GM12878 (cell line): ENCODE data around the gene OLAH. TPM values are rescaled to one million over a fixed set of nuclear protein-coding genes. Genes with fewer than 3 reads are reported as not detected.

Source experiments
- ATAC-seq: fragments of 200-7000 bp; cut with Tn5 transposase; 3 replicates; pipeline ENCODE4 v1.9.1; 2020; ENCODE audit warnings: mild to moderate bottlenecking, moderate library complexity
- BruUV-seq: library from RNA; stranded (reverse); fragments of 400-500 nt; replicated peaks from 2 replicates; lab custom pipeline; 2021; lab: Mats Ljungman, UMichigan
- CTCF ChIA-PET: fragments of 300-600 bp; sonication (Branson Sonifier 250); formaldehyde crosslinking; extraction: SDS; loops from one replicate; lab custom pipeline; 2021; ENCODE audit warnings: inconsistent platforms; lab: Yijun Ruan, JAX
- POLR2A ChIA-PET: fragments of 350-600 bp; formaldehyde crosslinking; extraction: SDS; loops from one replicate; lab custom pipeline; 2021; ENCODE audit warnings: inconsistent platforms; lab: Charles Lee
- RAD21 ChIA-PET: fragments of 300-600 bp; sonication (Branson Sonifier 250); formaldehyde crosslinking; loops from one replicate; lab custom pipeline; 2023; ENCODE audit warnings: antibody characterized with exemption; ENCODE audit not compliant: unreplicated experiment; lab: Charles Lee
- SMC1A ChIA-PET: fragments of 300-600 bp; sonication (Branson Sonifier 250); formaldehyde crosslinking; loops from one replicate; lab custom pipeline; 2023; ENCODE audit not compliant: unreplicated experiment, uncharacterized antibody; lab: Charles Lee
- DNase-seq: peaks from one replicate; pipeline ENCODE4 v3.0.0-alpha.2; 2011; ENCODE audit warnings: low read depth, low spot score
- FAIRE-seq: peaks from 3 replicates; lab custom pipeline; 2011; peaks lifted over from hg19 to GRCh38; lab: Jason Lieb, UNC
- H2AFZ ChIP-seq: 2 replicates; pipeline ENCODE4 v1.6.0; 2011; ENCODE audit warnings: low read depth, low read length, control low read depth; ENCODE audit not compliant: control insufficient read depth
- H3K27ac ChIP-seq: 2 replicates; pipeline ENCODE4 v1.5.1; 2011; ENCODE audit warnings: control low read depth; ENCODE audit not compliant: control insufficient read depth, insufficient read depth
- H3K27me3 ChIP-seq, 2 experiments: replicated peaks in 1 of 2; 2 replicates each; pipeline versions ENCODE4 v1.6.0 to v1.6.1; 2011; ENCODE audit warnings: low read length in 1 of 2; ENCODE audit not compliant: control insufficient read depth in 2 of 2, insufficient read depth in 2 of 2
- H3K36me3 ChIP-seq, 2 experiments: 2 replicates each; pipeline ENCODE4 v1.5.1; 2011; ENCODE audit warnings: low read length in 1 of 2; ENCODE audit not compliant: control insufficient read depth in 2 of 2, insufficient read depth in 2 of 2
- H3K4me1 ChIP-seq: 2 replicates; pipeline ENCODE4 v1.6.1; 2011; ENCODE audit warnings: mild to moderate bottlenecking, low read length, moderate library complexity, mixed read lengths; ENCODE audit not compliant: control insufficient read depth, insufficient read depth
- H3K4me2 ChIP-seq: 2 replicates; pipeline ENCODE4 v1.6.0; 2011; ENCODE audit warnings: control low read depth; ENCODE audit not compliant: control insufficient read depth, insufficient read depth
- H3K4me3 ChIP-seq: fragments of 200-600 bp; sonication (generic); 2 replicates; pipeline ENCODE4 v1.5.1; 2016
- H3K79me2 ChIP-seq: 2 replicates; pipeline ENCODE4 v1.6.0; 2011; ENCODE audit warnings: low read length; ENCODE audit not compliant: control insufficient read depth, insufficient read depth
- H3K9ac ChIP-seq: 2 replicates; pipeline ENCODE4 v1.8.0; 2011; ENCODE audit warnings: low read length, control low read depth, mixed read lengths; ENCODE audit not compliant: control insufficient read depth, insufficient read depth
- H3K9me3 ChIP-seq: replicated peaks from 3 replicates; pipeline ENCODE4 v1.5.1; 2011; ENCODE audit warnings: mild to moderate bottlenecking, low read length; ENCODE audit not compliant: control insufficient read depth, insufficient read depth
- H4K20me1 ChIP-seq: 2 replicates; pipeline ENCODE4 v1.6.0; 2011; ENCODE audit not compliant: control insufficient read depth, insufficient read depth
- ATF2 ChIP-seq: IDR thresholded peaks from 2 replicates; pipeline ENCODE4 v1.6.1; 2012; ENCODE audit warnings: low read length, inconsistent platforms
- CEBPB ChIP-seq, 2 experiments: fragments of 150-350 bp in 1 of 2; IDR thresholded peaks; 2 replicates each; pipeline ENCODE4 v1.6.1; 2012 to 2014; ENCODE audit warnings: low read depth in 2 of 2, low read length in 2 of 2, borderline replicate concordance in 1 of 2, inconsistent platforms in 1 of 2
- EED ChIP-seq: sonication (generic); IDR thresholded peaks from 2 replicates; pipeline ENCODE4 v1.6.1; 2016; ENCODE audit warnings: antibody characterized with exemption, low read depth
- REST ChIP-seq: IDR thresholded peaks from 2 replicates; pipeline ENCODE4 v1.6.1; 2012; ENCODE audit warnings: mild to moderate bottlenecking, low read depth, low read length
- ZNF384 ChIP-seq: IDR thresholded peaks from 2 replicates; pipeline ENCODE4 v1.6.1; 2012; ENCODE audit warnings: low read depth, mild to moderate bottlenecking, low read length, improper control_type of control experiment, borderline replicate concordance
- WGBS: methylation state at CpG from one replicate; pipeline ENCODE4 v1.1.6; 2016; ENCODE audit warnings: low lambda C conversion rate; ENCODE audit not compliant: insufficient replicate concordance, insufficient coverage; ENCODE audit errors: missing lambda C conversion rate; 5-methylcytosine and 5-hydroxymethylcytosine counted together
- in situ Hi-C: fragments of 300-500 bp; cut with MboI; formaldehyde crosslinking; loops from 9 replicates; pipeline ENCODE4 v1.14.3; 2018; ENCODE audit warnings: mixed read lengths
- intact Hi-C: fragments of 100-400 bp; cut with micrococcal nuclease; formaldehyde crosslinking; loops from one replicate; pipeline ENCODE4 v1.14.2; 2022; ENCODE audit not compliant: unreplicated experiment
- polyA plus RNA-seq, 11 experiments: library from polyadenylated mRNA; depleted of rRNA in 4 of 11; unstranded in 6 of 11; stranded (reverse) in 5 of 11; fragments of >200 nt; fragmentation: Nextera tagmentation in 4 of 11; fragmentation: Illumina TruSeq in 1 of 11; extraction: Ambion mirVana in 4 of 11; extraction: Trizol in 1 of 11; gene quantifications; 1 replicate in 1 of 11; 2 replicates in 10 of 11; pipeline versions ENCODE4 v1.2.1 to v1.2.3, GENCODE V29; 2011 to 2016; ENCODE audit warnings: inconsistent platforms in 2 of 11, missing spikeins in 2 of 11, low read depth in 1 of 11
- total RNA-seq, 4 experiments: library from RNA; depleted of rRNA in 3 of 4; stranded (reverse); fragments of >200 nt in 3 of 4; fragmentation: Illumina TruSeq in 1 of 4; extraction: Trizol in 1 of 4; gene quantifications; 2 replicates each; pipeline versions ENCODE4 v1.2.1 to v1.2.3, GENCODE V29; 2013 to 2021

OLAH gene
- total and polyA plus RNA-seq, 10 of the 15 experiments (the other 5 are each of a cell fraction or from before 2014, with no cell fraction given): 0.10 to 1.4 (median 0.59) TPM; not detected in 1

- ATAC-seq (no peak), FAIRE-seq (no peak), DNase-seq (no peak)
- no peak overlapping the region for H3K27ac ChIP-seq
- no peaks in the 10 kb centered on the region for H3K36me3 ChIP-seq
- H2AFZ ChIP-seq: no peak overlapping the region
- WGBS: 74% methylated on average over 3 of the region's 3 CpGs
- no peaks in the 10 kb centered on the region for H3K79me2 ChIP-seq
- H3K4me3 ChIP-seq: no peak overlapping the region
- in situ Hi-C loops (no loop called here), intact Hi-C loops (no loop called here)
- no peak overlapping the region for H3K9ac ChIP-seq
- CTCF ChIA-PET: no interaction called here
- no peaks in the 10 kb centered on the region for H3K4me1 ChIP-seq
- no peak overlapping the region for H3K4me2 ChIP-seq
- no TSS peak for BruUV-seq
- SMC1A ChIA-PET: interaction anchor here (1.0 kb wide), 1 partner anchor 10 kb away, joined by 3 read pairs; no protein-coding TSS in a partner anchor
- no peak for TF ChIP-seq CEBPB (IDR thresholded peaks at IDR 0.05; ENCODE audit: borderline replicate concordance in 1 of 2, low read depth in 2 of 2, low read length in 2 of 2)
- no peaks in the 10 kb centered on the region for H3K27me3 ChIP-seq
- H3K9me3 ChIP-seq: no peaks in the 10 kb centered on the region
- RAD21 ChIA-PET: no interaction called here
- POLR2A ChIA-PET: no interaction called here
- no peaks in the 10 kb centered on the region for H4K20me1 ChIP-seq
Observed at GRCh38 chr10:15053061-15053460, 9.3 kb downstream of the OLAH start.

- intact Hi-C loops: no loop called here
- no peak overlapping the region for H3K4me2 ChIP-seq
- ChIA-PET POLR2A (no interaction called here), CTCF (no interaction called here), RAD21 (no interaction called here), SMC1A (no interaction called here)
- no peak for TF ChIP-seq ZNF384
- TF ChIP-seq EED: no peak
- TF ChIP-seq REST: no peak
- no peak for TF ChIP-seq ATF2
- no peak overlapping the region for H2AFZ ChIP-seq
- ATAC-seq (no peak), FAIRE-seq (no peak), DNase-seq (no peak)
- H3K9me3 ChIP-seq: peaks cover 2% of the 10 kb centered on the region; the same call in 2 of the 3 replicates
- H3K79me2 ChIP-seq: no peaks in the 10 kb centered on the region
- no peaks in the 10 kb centered on the region for H3K4me1 ChIP-seq
- H4K20me1 ChIP-seq: no peaks in the 10 kb centered on the region
- H3K36me3 ChIP-seq: no peaks in the 10 kb centered on the region
- WGBS: 0% methylated on average over 1 of the region's 1 CpG
- H3K27ac ChIP-seq: no peak overlapping the region
- H3K9ac ChIP-seq: no peak overlapping the region
- no TSS peak for BruUV-seq
- in situ Hi-C loops: no loop called here
- no peak overlapping the region for H3K4me3 ChIP-seq
- H3K27me3 ChIP-seq: no peaks in the 10 kb centered on the region
Observed at GRCh38 chr10:15058689-15059088, 14.9 kb downstream of the OLAH start.
